WTC11 (cell line): Measurements from ENCODE around the gene NLRP3.

Experiments used
- CTCF ChIP-seq: fragments of 200-600 bp; IDR thresholded peaks from 2 replicates; pipeline ENCODE4 v1.8.0; 2022; ENCODE audit warnings: antibody characterized with exemption
- ESRRA ChIP-seq: sonication (generic); formaldehyde crosslinking; IDR thresholded peaks from 2 replicates; pipeline ENCODE4 v1.8.1; 2022; ENCODE audit warnings: mild to moderate bottlenecking, missing genetic modification reagents, borderline replicate concordance
- ETV6 ChIP-seq: sonication (generic); formaldehyde crosslinking; IDR thresholded peaks from 2 replicates; pipeline ENCODE4 v1.8.1; 2022; ENCODE audit warnings: mild to moderate bottlenecking, missing genetic modification reagents
- FOXP1 ChIP-seq: sonication (generic); formaldehyde crosslinking; IDR thresholded peaks from 2 replicates; pipeline ENCODE4 v1.8.0; 2022; ENCODE audit warnings: missing genetic modification reagents, mild to moderate bottlenecking, moderate library complexity, borderline replicate concordance
- IRF1 ChIP-seq: sonication (generic); formaldehyde crosslinking; IDR thresholded peaks from 2 replicates; pipeline ENCODE4 v1.8.0; 2023; ENCODE audit warnings: missing genetic modification reagents
- MAX ChIP-seq: sonication (generic); formaldehyde crosslinking; IDR thresholded peaks from 2 replicates; pipeline ENCODE4 v1.8.0; 2022; ENCODE audit warnings: mild to moderate bottlenecking, missing genetic modification reagents
- NFE2L1 ChIP-seq: sonication (generic); formaldehyde crosslinking; IDR thresholded peaks from 2 replicates; pipeline ENCODE4 v1.8.1; 2023; ENCODE audit warnings: missing genetic modification reagents
- NR3C1 ChIP-seq: sonication (generic); formaldehyde crosslinking; conservative IDR thresholded peaks from 2 replicates; pipeline ENCODE4 v1.8.1; 2023; ENCODE audit warnings: low read depth, mild to moderate bottlenecking, missing genetic modification reagents
- ZNF121 ChIP-seq: sonication (generic); formaldehyde crosslinking; IDR thresholded peaks from 2 replicates; pipeline ENCODE4 v1.8.0; 2023; ENCODE audit warnings: missing genetic modification reagents
- ZNF416 ChIP-seq: fragments of 250-450 bp; sonication (Bioruptor Pico); IDR thresholded peaks from 2 replicates; pipeline ENCODE4 v1.9.0; 2021; ENCODE audit warnings: mild to moderate bottlenecking, inconsistent platforms
- TF ChIP-seq, protein P1 (sequence below): sonication (generic); formaldehyde crosslinking; IDR thresholded peaks from 2 replicates; pipeline ENCODE4 v1.8.1; 2022; ENCODE audit warnings: low read depth, missing genetic modification reagents, borderline replicate concordance
- TF ChIP-seq, protein P2 (sequence below): sonication (generic); formaldehyde crosslinking; IDR thresholded peaks from 2 replicates; pipeline ENCODE4 v1.8.0; 2022; ENCODE audit warnings: mild to moderate bottlenecking, missing genetic modification reagents
- TF ChIP-seq, protein P3 (sequence below): sonication (generic); formaldehyde crosslinking; IDR thresholded peaks from 2 replicates; pipeline ENCODE4 v1.8.1; 2022; ENCODE audit warnings: mild to moderate bottlenecking, missing genetic modification reagents, moderate library complexity, borderline replicate concordance

- TF ChIP-seq IRF1 (CRISPR knock-in tag), result no peak
- TF ChIP-seq CTCF, result no peak
- no peak for TF ChIP-seq ESRRA
- TF ChIP-seq ETV6 (CRISPR knock-in tag), result no peak
- TF ChIP-seq NR3C1, result no peak
- no peak for TF ChIP-seq FOXP1 (CRISPR knock-in tag)
- TF ChIP-seq ZNF416 (CRISPR knock-in tag), result no peak
- no peak for TF ChIP-seq NFE2L1 (CRISPR knock-in tag)
- TF ChIP-seq, protein P1, sequence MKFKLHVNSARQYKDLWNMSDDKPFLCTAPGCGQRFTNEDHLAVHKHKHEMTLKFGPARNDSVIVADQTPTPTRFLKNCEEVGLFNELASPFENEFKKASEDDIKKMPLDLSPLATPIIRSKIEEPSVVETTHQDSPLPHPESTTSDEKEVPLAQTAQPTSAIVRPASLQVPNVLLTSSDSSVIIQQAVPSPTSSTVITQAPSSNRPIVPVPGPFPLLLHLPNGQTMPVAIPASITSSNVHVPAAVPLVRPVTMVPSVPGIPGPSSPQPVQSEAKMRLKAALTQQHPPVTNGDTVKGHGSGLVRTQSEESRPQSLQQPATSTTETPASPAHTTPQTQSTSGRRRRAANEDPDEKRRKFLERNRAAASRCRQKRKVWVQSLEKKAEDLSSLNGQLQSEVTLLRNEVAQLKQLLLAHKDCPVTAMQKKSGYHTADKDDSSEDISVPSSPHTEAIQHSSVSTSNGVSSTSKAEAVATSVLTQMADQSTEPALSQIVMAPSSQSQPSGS, result no peak
- TF ChIP-seq ZNF121, result no peak
- TF ChIP-seq, protein P2, sequence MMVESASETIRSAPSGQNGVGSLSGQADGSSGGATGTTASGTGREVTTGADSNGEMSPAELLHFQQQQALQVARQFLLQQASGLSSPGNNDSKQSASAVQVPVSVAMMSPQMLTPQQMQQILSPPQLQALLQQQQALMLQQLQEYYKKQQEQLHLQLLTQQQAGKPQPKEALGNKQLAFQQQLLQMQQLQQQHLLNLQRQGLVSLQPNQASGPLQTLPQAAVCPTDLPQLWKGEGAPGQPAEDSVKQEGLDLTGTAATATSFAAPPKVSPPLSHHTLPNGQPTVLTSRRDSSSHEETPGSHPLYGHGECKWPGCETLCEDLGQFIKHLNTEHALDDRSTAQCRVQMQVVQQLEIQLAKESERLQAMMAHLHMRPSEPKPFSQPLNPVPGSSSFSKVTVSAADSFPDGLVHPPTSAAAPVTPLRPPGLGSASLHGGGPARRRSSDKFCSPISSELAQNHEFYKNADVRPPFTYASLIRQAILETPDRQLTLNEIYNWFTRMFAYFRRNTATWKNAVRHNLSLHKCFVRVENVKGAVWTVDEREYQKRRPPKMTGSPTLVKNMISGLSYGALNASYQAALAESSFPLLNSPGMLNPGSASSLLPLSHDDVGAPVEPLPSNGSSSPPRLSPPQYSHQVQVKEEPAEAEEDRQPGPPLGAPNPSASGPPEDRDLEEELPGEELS (CRISPR knock-in tag), result no peak
- no peak for TF ChIP-seq MAX
- TF ChIP-seq, protein P3, sequence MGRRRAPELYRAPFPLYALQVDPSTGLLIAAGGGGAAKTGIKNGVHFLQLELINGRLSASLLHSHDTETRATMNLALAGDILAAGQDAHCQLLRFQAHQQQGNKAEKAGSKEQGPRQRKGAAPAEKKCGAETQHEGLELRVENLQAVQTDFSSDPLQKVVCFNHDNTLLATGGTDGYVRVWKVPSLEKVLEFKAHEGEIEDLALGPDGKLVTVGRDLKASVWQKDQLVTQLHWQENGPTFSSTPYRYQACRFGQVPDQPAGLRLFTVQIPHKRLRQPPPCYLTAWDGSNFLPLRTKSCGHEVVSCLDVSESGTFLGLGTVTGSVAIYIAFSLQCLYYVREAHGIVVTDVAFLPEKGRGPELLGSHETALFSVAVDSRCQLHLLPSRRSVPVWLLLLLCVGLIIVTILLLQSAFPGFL (CRISPR knock-in tag), result no peak
These were observed 44.9 kb upstream of the NLRP3 start for GRCh38 chr1:247370786-247371732.
